ENCODE data around the gene SPRYD7. TPM values are rescaled to one million over a fixed set of nuclear protein-coding genes. Genes with fewer than 3 reads are reported as not detected.
"Not testable (repeated sequence)": the region's sequence is repeated elsewhere in the genome, so short reads cannot be mapped to it uniquely, and the experiment has no call there.

The SPRYD7 gene
- total RNA-seq: 1.6 TPM

DNA sequence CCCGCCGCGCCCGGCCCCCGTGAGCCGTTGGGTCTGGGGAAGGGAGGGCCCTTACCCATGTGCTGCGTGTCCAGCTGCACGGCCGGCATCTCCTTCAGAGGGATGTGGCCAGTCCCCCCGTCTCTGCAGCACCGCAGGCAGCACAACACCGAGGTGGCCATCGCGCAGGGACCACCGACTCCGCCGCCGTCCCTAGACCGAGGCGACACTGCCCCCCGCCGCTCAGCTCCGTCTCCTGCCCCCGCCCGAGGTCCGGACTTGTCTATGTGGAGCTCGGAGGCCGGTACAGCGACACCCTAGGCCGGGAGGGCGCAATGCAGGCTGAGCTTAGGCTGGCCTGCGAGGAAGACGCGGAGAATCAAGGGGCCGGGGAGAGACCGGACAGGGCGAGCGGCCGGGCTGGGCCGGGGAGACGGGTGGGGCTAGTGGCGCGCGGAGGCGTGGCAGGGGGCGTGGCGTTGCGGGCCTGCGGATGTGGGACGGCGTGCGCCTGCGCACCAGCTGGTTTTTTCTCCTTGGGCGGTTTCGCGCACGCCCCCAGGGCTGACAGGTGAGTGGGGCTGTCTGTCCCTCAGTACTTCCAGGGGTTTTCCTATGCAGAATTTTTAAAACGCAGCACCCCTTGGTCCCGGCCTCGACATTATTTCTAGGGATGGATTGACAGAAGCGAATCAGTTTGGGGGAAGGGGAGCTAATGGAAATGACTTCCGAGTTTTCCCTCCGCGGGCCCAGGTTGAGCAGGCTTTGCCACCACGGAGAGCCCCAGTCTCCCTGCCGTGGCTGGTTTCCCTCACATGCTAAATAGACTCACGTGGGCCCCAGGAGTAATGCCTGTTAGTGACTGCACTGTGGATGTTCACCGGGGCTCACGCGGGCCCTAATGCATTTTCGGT lies at the start of gene SPRYD7:
TSS of gene SPRYD7 (minus strand) at position 266 of the 893 bp plus-strand sequence. CDS start at position 161, 105 bp downstream.
- peak; percentile 88 to 99 (median 99) for DNase-seq (ENCODE audit: low read depth in 2 of 3, low spot score in 2 of 3)

DNA sequence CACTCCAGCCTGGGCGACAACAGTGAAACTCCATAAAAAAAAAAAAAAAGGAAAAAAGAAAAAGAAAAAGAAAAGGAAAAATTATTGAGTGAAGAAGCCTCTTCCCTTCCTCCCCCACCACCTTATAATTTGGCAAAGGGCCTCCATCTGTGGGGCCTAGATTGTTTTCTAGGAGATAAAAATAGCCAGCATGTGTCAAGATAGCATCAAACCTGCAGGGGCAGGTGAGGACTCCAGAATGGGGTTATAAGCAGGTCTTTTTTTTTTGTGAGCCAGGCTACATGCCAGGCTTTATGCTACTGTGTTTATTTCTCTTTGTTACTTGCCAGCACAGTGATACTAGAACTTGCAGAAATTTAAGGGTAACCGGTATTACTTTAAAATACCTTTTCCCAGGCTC lies 49.0 kb upstream of the SPRYD7 start:
- no peak for DNase-seq (ENCODE audit: low read depth in 2 of 3, low spot score in 2 of 3)

GRCh38 chr13:49980266-49980665 lies 44.1 kb upstream of the SPRYD7 start:
- no peak for DNase-seq (ENCODE audit: low read depth in 2 of 3, low spot score in 2 of 3)

DNA sequence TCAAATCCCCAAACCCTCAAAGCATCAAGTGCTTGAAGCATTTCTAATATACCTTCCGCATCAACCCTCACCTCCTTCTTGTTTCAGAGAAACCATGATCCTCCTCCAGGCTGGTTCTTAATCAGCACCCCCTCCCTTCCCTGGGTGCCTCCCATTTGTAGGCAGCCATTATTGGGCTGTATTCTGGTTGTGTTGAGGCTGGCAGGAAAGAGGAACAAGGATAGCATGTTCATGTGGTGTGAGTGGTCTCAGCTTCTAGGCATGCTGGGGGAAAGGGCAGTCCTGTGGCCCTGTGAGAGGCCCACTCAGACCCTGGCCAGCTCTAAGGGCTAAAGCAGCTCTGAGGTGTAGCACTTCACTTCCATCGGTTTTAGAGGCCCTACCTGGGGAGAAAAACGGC lies 41.9 kb upstream of the SPRYD7 start:
- DNase-seq (ENCODE audit: low read depth in 2 of 3, low spot score in 2 of 3): no peak

GRCh38 chr13:49976314-49977258 lies 40.4 kb upstream of the SPRYD7 start:
- DNase-seq (ENCODE audit: low read depth in 2 of 3, low spot score in 2 of 3): peak; percentile 72 to 87 (median 75)

GRCh38 chr13:49975826-49976225 lies 39.7 kb upstream of the SPRYD7 start:
- DNase-seq (ENCODE audit: low read depth in 2 of 3, low spot score in 2 of 3): no peak

DNA sequence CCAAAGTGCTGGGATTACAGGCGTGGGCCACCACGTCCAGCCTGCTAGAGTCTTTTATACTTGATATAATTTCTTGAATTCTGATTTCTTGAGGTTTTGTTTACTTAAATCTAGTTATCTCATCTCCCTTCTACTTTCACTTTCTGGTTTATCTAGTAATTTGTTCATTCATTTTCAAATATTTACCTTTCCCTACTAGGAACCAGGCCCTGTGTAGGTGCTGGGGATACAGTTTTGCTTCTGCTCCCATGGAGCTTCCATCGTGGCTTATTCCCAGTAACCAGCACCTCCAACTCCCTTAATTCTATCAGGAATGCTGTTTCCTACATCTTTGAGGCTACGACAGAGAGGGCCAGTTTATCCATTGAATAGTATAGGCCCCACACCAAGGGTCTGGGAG lies 36.6 kb upstream of the SPRYD7 start:
- no peak for DNase-seq (ENCODE audit: low read depth in 2 of 3, low spot score in 2 of 3)

DNA sequence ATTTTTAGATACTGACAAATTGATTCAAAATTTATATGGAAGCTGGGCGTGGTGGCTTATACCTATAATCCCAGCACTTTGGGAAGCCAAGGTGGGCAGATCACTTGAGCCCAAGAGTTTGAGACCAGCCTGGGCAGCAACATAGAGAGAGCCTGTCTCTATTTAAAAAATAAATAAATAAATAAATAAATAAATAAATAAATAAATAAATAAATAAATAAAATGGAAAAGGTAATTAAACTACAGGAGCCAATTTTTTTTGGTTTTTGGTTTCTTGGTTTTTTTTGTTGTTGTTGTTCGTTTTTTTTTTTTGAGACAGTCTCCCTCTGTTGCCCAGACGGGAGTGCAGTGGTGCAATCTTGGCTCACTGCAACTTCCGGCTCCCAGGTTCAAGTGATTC lies 31.3 kb upstream of the SPRYD7 start:
- DNase-seq (ENCODE audit: low read depth in 2 of 3, low spot score in 2 of 3): no peak

DNA sequence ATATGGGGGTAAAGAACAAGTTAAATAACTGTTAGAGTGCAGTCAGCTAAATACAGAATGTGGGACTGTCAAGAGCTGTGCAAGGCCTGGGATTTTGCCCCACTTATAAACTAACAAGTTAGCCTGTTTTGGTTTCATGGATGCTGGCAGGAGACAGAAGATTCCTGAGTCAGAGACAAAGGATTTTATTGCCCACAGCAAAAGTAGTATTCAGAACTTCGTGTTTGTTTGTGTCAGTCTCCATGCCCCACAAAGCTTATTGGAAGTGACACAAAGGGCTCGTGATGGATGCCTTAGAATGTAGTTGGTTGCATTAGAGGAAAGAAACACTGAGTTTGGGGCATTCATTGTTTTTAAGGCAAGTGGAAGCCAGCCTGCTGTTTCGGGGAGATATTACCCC lies 22.2 kb upstream of the SPRYD7 start:
- DNase-seq (ENCODE audit: low read depth in 2 of 3, low spot score in 2 of 3): no peak

GRCh38 chr13:49956131-49956530 lies 20.0 kb upstream of the SPRYD7 start:
- no peak for DNase-seq (ENCODE audit: low read depth in 2 of 3, low spot score in 2 of 3)

DNA sequence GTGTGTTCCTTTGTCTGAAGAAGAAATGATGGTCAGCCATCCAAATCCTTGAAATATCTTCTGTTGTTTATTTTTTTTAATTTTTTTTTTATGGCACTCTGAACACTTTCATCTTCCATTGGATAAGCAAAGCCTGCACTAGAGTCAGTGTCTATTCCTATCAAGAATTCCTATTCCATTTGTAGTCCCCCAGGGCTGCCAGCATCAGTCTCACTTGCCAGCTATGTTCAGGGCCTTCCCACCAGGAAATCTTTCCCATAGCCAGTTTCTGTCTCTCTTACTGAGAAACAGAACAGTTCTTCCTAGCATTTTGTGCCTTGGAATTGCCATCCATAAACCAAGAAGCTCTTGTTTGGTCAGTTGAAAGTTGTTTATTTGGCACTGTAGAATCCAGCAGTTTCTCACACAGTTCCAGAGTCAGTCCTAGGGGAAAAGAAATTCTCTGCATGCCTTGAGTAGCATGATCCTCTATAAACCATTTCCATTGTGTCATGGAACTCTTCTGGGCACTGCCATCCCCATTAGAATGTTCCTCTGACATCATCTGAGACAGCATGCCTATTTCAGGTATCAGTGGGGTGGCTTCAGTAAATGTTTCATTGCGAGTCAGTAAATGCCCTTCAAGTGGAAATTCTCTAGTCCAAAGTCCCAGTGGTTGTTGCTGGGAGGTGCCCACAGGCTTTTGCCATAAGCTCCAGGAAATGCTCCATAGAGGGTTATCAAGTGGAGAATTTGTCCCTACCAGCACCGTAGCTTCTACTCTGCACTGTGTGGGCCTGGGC lies 18.7 kb upstream of the SPRYD7 start:
- no peak for DNase-seq (ENCODE audit: low read depth in 2 of 3, low spot score in 2 of 3)

DNA sequence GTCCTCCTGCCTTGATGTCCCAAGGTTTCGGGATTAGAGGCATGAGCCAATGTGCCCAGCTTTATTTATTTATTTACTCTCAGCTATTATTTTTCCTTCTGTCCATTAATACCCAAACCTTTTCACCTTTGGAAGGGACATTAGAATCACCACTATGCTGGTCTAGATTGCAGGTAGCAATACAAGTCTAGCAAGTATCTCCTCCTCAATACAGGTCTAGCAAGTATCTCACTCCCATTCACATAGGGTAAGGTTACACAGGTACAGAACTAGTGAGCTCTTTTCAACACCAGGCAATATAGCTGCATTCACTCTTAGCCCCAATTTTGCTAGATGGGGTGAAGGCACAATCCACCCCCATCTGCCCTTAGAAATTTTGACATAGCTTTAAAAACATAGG lies 17.4 kb upstream of the SPRYD7 start:
- DNase-seq (ENCODE audit: low read depth in 2 of 3, low spot score in 2 of 3): no peak

DNA sequence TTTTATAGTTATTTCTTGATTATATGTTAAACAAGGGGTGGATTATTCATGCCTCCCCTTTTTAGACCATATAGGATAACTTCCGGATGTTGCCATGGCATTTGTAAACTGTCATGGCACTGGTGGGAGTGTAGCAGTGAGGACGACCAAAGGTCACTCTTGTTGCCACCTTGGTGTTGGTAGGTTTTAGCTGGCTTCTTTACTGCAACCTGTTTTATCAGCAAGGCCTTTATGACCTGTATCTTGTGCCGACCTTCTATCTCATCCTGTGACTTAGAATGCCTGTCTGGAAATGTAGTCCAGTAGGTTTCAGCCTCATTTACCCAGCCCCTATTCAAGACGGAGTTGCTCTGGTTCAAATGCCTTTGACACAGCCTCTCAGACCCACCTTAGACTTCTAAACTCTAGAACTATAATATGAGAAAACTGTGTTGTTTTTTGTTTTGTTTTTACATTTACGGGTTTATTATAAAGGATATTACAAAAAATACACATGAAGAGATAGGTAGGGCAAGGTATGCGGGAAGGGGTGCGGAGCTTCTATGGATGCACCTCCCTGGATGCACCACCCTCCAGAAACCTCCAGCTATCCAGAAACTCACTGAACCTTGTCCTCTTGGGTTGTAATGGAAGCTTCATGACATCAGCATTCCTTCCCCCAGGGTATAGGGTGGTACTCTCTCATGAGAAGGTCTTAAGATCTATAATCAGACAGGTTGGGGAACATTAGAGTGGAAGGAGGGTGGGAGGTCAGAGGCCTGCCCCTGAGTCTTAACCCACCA lies 15.8 kb upstream of the SPRYD7 start:
- no peak for DNase-seq (ENCODE audit: low read depth in 2 of 3, low spot score in 2 of 3)

GRCh38 chr13:49948777-49949270 lies 12.7 kb upstream of the SPRYD7 start:
- not testable (repeated sequence) for DNase-seq (ENCODE audit: low read depth in 2 of 3, low spot score in 2 of 3)

DNA sequence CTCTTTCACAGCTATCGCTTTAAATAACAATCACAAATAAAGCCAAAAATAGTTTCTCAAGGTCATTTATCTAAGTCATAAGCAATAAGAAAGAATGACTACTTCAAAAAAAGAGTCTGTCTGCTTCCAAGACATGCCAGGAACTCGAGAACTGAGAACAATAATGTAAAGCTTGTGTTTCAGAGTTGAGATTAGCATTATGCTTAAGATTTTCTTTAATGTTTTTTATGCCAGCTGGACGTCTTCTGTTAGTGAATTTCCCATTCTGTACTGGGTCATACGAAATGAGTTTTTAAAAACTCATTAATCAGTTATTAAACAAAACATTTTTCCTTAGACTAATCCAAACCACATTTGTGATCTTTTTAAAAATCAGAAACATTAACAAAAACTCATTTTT lies 3.2 kb upstream of the SPRYD7 start:
- no peak for DNase-seq (ENCODE audit: low read depth in 2 of 3, low spot score in 2 of 3)

- no peak for DNase-seq (ENCODE audit: low read depth in 2 of 3, low spot score in 2 of 3)
Measured at GRCh38 chr13:49938921-49939320, 2.8 kb upstream of the SPRYD7 start.

DNA sequence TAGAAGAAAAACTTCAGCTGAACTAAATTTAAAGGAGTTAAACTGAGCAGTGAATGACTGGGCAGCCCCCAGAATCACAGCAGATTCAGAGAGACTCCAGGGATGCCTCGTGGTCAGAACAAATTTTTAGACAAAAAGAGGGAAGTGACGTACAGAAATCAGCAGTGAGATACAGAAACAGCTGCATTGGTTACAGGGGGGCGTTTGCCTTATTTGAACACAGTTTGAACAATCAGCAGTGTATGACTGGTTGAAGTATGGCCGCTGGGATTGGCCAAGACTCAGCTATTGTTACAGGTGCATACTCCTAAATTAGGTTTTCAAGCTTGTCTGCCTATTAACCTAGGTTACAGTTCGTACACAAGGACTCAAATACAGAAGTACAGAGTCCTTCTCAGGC lies 2.2 kb upstream of the SPRYD7 start:
- peak in 2 of 3 donors; percentile 50 to 78 for DNase-seq (ENCODE audit: low read depth in 2 of 3, low spot score in 2 of 3)

- DNase-seq (ENCODE audit: low read depth in 2 of 3, low spot score in 2 of 3): peak in 1 of 3 donors; percentile 3
Measured at GRCh38 chr13:49936968-49937273, 781 bp upstream of the SPRYD7 start.

DNA sequence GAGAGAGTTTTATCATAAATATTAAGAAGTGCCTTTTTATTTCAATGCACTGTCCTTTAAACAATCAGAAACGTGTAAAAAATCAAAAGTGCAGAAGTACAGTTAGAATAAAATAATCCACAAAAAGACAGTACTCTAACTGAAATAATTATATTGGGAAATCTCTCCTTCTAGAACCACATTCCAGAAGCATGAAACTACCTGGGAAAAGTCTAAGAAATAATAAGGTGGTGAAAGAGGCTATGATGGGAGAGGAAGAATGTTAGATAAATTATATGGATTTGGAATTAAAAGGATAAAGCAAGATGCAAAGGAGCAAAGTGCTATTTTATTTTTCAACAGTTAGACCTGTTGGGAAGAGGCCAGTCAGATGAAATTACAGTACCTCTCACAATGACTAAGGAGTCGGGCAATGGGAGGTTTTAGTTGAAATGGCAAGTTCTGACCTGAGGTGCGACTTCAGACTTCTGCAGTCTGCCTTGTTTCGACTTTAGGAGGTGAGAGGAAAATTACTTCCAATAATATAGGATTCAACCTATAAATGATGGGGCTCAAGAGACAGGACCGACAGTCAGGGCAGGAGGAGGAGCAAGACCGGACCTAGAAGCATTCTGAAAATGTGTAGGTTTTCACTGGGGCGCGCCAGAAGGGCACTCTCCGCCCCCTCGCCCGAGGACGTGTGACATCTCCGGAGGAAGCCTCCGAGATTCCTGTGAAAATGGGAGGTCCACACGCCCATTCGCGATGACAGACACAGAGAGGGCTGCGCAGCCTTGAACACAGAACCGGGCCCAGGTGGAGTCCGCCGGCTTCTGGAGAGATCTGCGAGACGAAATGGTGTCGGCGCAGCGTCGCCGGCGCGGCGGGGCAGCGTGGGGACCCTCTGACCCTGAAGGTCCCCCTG lies 717 bp downstream of the SPRYD7 start:
- peak; percentile 1 to 25 (median 11) for DNase-seq (ENCODE audit: low read depth in 2 of 3, low spot score in 2 of 3)

Data from hematopoietic multipotent progenitor cell (in vitro differentiated cells).